Measurements from ENCODE around the gene NDUFS8. TPM values are rescaled to one million over a fixed set of nuclear protein-coding genes. Genes with fewer than 3 reads are reported as not detected.

NDUFS8 gene
- total and polyA plus RNA-seq, 2 of the 13 experiments (the other 11 are each of a cell fraction or from before 2014, with no cell fraction given) = 96.7 to 158 TPM

GRCh38 chr11:68053117-68053516, 22.6 kb downstream of the NDUFS8 start (continued):
- no peak for TF ChIP-seq USF2 (IDR thresholded peaks at IDR 0.05; ENCODE audit: low read depth, low read length)
- no peak for TF ChIP-seq USF2 (CRISPR knock-in tag; IDR thresholded peaks at IDR 0.05; ENCODE audit: borderline replicate concordance)
- TF ChIP-seq AKAP8 (CRISPR knock-in tag; IDR thresholded peaks at IDR 0.05) = peak; percentile 34; the same call in 1 of the 2 replicates
- peak; percentile 12; the same call in 1 of the 2 replicates for TF ChIP-seq ZNF687 (CRISPR knock-in tag; IDR thresholded peaks at IDR 0.05)
- no peak for TF ChIP-seq SRY (CRISPR knock-in tag; IDR thresholded peaks at IDR 0.05)
- TF ChIP-seq AGO1 (IDR thresholded peaks at IDR 0.05; ENCODE audit: low read depth, low read length, poor library complexity, severe bottlenecking) = peak; percentile 60
- TF ChIP-seq AGO2 (optimal IDR thresholded peaks at IDR 0.05; ENCODE audit: low read depth, low read length) = peak; percentile 82
